GM12801 (cell line): ENCODE measurements around the gene ABCG1.

Experiments used
- TF ChIP-seq, protein P1 (sequence below): IDR thresholded peaks from one replicate; pipeline ENCODE4 v1.5.1; 2011; ENCODE audit warnings: control low read depth; ENCODE audit not compliant: insufficient read length; ENCODE audit errors: extremely low read depth

The ABCG1 gene

DNA sequence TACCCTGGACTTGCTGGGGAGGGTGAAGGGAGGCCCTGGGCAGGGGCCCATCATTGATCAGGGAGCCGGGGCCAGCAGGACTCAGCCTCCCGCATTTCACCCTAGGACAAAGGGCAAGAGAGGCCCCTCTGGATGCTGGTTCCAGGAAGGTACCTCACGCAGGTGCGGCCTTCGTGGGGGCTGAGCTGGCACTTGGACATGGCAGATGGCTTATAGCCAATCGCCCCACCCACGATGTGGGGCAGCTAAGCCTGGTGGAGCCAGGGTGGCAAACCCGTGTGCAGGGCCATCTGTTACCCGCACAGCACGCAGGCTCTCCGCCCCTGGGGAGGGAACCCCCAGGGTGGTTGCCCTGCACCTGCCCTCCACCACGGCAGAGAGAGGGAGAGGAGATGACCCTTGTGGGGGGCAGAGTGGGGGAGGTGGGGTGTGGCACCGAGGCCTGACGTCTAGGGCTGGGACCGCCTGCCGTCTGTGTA, 93.7 kb downstream of the ABCG1 start:
- TF ChIP-seq, protein P1, sequence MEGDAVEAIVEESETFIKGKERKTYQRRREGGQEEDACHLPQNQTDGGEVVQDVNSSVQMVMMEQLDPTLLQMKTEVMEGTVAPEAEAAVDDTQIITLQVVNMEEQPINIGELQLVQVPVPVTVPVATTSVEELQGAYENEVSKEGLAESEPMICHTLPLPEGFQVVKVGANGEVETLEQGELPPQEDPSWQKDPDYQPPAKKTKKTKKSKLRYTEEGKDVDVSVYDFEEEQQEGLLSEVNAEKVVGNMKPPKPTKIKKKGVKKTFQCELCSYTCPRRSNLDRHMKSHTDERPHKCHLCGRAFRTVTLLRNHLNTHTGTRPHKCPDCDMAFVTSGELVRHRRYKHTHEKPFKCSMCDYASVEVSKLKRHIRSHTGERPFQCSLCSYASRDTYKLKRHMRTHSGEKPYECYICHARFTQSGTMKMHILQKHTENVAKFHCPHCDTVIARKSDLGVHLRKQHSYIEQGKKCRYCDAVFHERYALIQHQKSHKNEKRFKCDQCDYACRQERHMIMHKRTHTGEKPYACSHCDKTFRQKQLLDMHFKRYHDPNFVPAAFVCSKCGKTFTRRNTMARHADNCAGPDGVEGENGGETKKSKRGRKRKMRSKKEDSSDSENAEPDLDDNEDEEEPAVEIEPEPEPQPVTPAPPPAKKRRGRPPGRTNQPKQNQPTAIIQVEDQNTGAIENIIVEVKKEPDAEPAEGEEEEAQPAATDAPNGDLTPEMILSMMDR = no peak

DNA sequence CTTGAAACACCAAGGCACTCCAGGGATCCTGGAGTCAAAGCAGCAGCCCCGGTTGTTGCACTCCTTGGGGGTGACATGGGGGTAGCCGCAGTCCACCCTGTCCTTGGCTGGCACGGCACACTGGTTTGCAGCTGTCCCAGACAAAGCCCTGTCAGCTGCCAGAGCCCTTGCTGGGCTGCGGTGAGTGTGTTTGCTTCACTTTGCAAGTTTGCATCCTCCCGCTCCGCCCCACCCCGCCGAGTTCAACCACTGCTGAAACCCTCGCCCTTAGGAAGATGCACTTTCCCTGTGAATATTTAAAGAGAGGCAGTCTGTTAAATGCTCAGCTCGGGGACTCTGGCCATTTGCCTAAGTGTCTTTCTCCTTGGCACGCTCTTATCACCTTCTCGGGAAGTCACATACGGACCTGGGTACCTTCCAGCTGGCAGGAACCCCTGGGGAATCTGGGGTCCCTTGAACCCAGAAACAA, 94.6 kb downstream of the ABCG1 start:
- TF ChIP-seq, protein P1 = no peak

DNA sequence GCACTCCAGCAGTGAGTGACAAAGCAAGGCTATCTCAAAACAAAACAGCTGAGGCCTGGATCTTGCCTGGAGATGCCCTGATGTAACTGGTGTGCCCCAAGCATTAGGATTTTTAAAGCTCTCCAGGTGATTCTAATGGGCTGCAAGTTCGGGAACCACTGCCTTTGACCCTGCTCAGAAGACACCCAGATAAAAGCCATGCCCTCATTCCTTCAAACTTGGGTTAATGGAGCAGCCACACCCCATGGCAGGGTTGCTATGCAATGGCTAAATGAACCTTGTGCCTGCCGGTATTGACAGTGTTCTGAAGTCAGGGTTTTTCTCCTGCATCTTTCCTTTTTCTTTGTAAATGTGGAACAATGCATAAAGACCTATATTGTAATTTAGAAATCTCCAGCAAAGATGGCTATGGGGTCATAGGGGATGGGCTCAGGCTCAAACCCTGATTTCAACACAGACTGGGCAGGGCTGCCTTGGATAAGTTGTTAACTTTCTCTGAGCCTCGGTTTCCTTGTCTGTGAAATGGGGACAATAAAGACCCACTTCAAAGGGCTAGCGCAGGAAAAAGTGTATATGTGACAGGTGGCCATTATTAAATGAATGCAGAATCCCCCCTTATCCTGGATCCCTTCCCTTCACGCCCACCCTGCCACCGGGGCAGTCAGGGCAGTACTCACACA, 95.8 kb downstream of the ABCG1 start:
- TF ChIP-seq, protein P1 = no peak

DNA sequence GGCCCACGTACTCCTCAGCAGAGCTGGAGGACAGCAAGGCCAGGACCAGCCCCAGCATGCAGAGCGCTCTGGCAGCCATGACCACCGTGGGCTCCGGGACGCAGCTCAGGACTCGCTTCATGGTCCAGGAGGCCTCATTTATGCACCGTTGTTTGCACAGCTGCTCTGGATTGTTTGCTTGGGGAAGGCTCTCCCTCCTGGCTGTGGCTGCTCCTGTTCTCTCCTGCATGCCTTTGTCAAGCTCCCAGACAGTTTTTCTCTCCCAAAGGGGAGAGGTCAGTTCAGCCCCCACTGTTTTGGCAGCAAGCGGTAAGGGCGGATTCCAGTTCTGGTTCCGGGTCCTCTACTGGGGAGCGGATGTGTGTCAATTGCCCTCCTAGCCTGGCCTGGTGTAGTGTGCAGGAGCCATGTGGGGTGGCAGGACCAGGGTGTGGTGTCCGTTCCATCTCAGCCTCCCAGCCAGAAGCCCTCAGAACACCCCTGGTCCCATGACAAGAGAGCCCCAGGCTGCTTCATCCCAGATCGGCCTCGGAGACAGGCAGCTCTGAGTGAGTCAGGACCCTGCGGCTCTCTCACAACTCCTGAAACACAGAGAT, 96.5 kb downstream of the ABCG1 start, which contains the start of gene TFF3:
Gene TFF3 (minus strand): TSS at position 114 of the 596 bp plus-strand sequence. CDS start 35 bp downstream, at position 79.
- TF ChIP-seq, protein P1 = no peak

DNA sequence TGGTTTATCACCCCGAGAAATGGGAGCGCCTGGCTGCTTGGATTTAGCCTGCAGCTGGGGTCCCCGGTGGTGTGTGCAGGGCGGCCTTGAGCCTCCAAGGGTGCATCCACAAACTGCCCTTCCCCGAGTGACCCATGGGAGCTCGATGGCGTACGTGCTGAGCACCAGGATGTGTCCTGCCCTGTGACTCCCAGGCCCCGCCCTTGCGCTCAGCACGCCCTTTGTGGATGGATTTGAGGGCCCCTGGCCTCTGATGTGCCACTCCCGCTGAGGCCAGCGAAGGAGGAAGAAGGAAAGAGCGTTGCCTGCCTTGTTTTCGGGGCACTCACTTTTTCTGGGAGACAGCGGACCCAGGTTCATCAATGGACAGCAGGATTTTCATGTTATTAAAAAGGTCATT, 98.0 kb downstream of the ABCG1 start:
- TF ChIP-seq, protein P1 = no peak

DNA sequence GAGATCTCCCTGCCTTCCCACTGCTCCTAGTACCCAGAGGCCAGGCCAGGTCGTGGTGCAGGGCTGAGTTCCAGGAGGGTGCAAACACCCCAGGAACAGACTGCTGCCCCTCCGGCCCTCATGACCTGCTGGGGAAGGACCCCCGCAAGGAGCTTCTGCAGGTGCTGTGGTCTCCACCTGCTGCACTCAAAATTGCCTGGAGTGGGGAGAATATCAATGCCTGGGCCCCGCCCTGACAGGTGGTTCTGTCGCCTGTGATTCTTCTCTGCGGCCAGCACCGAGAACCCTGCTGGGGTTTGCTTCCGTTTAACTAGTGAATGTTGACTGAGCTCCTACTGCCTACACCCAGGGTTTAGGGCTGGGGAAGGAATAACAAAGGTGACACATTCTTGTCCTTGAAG, 98.4 kb downstream of the ABCG1 start:
- TF ChIP-seq, protein P1 = no peak

DNA sequence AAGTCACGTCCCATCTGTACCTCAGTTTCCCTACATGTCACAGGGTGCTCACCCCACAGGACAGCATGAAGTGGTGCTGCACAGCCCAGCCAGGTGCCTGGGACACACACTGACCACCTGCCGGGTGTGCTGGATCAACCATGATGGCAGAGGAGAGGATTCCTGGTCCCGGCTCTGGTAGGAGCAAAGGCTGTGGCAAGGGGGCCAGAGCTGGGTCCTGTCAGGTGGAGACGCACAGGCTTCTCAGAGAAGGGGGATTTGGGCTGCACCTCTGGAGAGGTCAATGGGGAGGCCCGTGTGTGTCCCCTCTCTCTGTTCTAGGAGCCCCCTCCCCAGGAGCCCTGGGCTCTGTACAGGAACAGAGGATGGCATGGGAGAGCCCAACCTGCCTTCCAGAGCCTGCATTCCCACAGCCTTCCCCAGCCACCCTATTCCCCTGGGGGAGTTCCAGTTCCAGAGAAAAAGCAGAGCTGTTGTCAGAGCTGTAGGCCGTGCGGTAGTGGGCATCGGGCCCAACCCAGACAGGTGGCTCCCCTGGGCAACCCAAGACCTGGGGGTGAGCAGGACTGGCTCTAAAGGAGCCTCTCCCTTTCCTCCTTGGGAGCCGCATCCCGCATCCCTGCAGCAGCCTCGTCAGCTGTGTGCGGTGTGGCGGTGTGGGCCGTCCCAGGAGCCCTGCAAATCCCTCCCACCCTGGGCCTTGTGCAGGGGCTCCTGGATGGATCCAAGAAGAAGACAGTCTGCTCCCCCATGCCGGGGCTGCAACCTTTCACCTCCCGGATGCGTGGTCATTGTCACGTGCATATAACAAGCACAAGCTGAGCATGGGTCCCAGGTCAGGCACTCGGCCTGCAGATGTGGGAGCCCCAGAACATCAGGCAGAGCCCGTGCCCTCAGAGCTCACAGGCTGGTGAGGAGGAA, 99.1 kb downstream of the ABCG1 start:
- TF ChIP-seq, protein P1 = no peak
